IPS-20b (cell line): ENCODE measurements around the gene HMGN1.

Source experiments
- H3K27ac ChIP-seq: one replicate; pipeline ENCODE4 v1.5.1; 2013; ENCODE audit warnings: low read length
- H3K27me3 ChIP-seq: 2 replicates; pipeline ENCODE4 v1.6.1; 2013; ENCODE audit warnings: mild to moderate bottlenecking, low read length, inconsistent platforms; ENCODE audit not compliant: insufficient read depth
- H3K36me3 ChIP-seq: 2 replicates; pipeline ENCODE4 v1.6.1; 2013; ENCODE audit warnings: low read depth, mild to moderate bottlenecking, inconsistent platforms, low read length, moderate library complexity; ENCODE audit not compliant: insufficient read depth
- H3K4me1 ChIP-seq: 2 replicates; pipeline ENCODE4 v1.6.1; 2013; ENCODE audit warnings: mild to moderate bottlenecking, control low read depth, inconsistent platforms, low read length, moderate library complexity; ENCODE audit not compliant: insufficient read depth
- H3K4me3 ChIP-seq: 2 replicates; pipeline ENCODE4 v1.5.1; 2013; ENCODE audit warnings: mild to moderate bottlenecking, low read length, inconsistent platforms
- H3K9ac ChIP-seq: 2 replicates; pipeline ENCODE4 v1.6.1; 2013; ENCODE audit warnings: low read depth, mild to moderate bottlenecking, inconsistent platforms, low read length, moderate library complexity
- H3K9me3 ChIP-seq: 2 replicates; pipeline ENCODE4 v1.6.1; 2013; ENCODE audit warnings: mild to moderate bottlenecking, low read depth, low read length, inconsistent platforms; ENCODE audit not compliant: insufficient read depth

Gene HMGN1

DNA sequence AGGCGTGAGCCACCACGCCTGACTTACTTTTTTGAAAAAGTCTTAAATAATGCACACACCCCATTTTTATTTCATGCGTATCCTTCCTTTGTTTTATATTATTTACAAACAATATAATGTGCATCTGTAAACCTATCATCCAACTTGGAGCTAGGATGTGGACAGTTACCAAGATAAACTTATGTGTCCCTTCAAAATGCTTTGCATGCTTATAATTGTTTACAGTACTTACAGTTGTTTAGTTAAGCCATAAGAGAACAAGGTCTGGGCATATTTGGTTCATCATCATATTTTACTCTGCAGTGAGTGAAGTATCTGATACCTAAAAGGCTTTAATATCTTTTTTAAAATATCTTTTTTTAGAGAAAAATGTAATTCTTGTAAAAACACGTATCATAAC lies 16.1 kb upstream of the HMGN1 start:
- Histone ChIP-seq H3K27me3 (no peaks in the 10 kb centered on the region), H3K4me1 (no peaks in the 10 kb centered on the region), H3K4me3 (no peak overlapping the region), H3K36me3 (no peaks in the 10 kb centered on the region), H3K27ac (no peak overlapping the region), H3K9me3 (no peaks in the 10 kb centered on the region), H3K9ac (no peak overlapping the region)

DNA sequence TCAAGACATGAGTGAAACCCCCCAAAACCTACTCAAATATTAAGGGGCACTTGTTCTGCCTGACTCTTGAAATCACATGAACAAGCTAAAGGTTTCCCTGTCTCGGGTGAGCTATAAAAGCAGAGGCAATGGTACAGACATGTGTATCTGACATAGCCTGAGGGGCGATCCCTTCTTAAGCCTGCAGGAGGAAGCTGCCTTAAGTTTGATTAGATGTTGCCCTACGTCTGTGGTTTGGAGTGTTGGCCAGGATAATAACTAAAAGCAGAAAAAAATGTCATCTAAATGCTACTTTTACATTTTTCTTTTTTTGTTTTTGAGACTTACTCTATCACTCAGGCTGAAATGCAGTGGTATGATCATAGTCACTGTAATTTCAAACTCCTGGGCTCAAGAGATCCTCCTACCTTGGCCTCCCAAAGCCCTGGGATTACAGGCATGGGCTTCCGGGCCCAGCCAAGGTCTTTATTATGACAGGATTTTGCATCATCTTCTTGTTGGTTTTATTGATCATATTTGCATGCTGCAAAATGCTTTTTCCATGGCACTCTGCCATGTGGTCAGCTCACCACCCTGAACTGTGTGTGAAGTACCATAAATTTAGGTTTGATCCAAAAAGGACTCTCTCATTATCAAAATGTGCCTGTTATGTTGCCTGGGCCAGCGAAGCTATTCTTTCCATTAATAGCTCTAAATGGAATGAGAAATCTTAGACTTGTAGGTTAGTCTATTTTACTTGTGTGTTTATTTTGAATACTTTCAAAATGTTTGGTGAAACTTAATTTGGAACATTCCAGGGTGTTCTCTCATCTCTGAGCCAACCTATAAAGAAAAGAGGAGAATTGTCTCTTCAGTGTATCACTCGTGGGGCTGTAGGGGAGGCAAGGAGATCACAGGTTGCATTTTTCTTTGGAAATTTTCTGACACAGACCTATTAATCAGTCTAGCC lies 15.0 kb upstream of the HMGN1 start:
- Histone ChIP-seq H3K9me3 (no peaks in the 10 kb centered on the region), H3K4me3 (no peak overlapping the region), H3K27me3 (no peaks in the 10 kb centered on the region), H3K4me1 (no peaks in the 10 kb centered on the region), H3K36me3 (no peaks in the 10 kb centered on the region), H3K9ac (no peak overlapping the region), H3K27ac (no peak overlapping the region)

DNA sequence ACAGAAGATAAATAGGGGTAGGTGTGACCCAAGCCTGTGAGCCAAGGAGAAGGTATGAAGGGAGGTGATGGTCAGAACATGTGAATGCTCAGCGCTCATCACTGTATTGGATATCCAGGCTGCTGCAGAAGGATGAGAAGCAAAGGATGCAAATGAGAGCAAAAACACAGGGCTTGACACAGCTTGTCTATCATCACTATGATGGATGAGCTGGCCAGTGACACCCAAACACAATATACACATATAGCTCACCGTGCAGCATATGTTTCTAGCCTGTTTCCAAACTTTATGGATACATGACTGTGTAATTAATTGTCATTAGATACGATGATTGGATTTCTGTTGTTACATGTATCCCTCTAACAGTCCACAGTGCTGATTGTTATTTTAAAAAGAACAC lies 13.8 kb upstream of the HMGN1 start:
- no peak overlapping the region for H3K4me3 ChIP-seq
- no peaks in the 10 kb centered on the region for H3K27me3 ChIP-seq
- no peak overlapping the region for H3K9ac ChIP-seq
- no peaks in the 10 kb centered on the region for H3K36me3 ChIP-seq
- no peak overlapping the region for H3K27ac ChIP-seq
- H3K4me1 ChIP-seq: no peaks in the 10 kb centered on the region
- no peaks in the 10 kb centered on the region for H3K9me3 ChIP-seq

DNA sequence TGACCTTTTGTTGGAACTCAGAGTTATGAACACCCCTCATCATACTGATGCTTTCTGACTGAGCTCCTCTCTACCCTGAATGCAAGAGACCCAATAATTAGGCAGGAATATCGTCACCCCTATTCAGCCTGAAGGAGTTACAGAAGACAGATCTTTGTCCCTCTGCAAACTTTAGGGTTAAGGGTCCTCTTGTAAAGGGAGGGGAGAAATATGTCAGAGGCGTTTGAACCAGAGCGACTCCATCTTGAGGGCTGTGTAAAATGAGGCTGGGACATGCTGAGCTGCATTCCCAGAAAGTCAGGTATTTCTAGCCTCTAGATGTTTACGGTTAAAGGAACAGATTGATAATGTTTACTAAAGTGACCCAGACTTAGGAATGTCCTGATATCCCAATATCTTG lies 10.5 kb upstream of the HMGN1 start:
- Histone ChIP-seq H3K36me3 (no peaks in the 10 kb centered on the region), H3K4me3 (no peak overlapping the region), H3K4me1 (no peaks in the 10 kb centered on the region), H3K27me3 (no peaks in the 10 kb centered on the region), H3K9ac (no peak overlapping the region), H3K27ac (no peak overlapping the region), H3K9me3 (no peaks in the 10 kb centered on the region)

DNA sequence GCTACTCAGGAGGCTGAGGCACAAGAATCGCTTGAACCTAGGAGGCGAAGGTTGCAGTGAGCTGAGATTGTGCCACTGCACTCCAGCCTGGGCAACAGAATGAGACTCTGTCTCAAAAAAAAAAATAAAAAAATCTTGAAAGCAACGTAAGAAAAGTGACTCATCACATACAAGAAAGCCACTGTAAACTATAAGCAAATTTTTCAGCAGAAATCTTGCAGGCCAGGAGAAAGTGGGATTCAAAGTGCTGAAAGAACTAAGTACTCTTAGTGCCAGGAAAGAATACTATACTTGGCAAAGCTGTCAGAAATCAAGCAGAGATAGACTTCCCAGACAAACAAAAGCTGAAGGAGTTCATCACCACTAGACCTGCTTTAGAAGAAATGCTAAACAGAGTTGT lies 4.4 kb upstream of the HMGN1 start:
- H3K4me3 ChIP-seq: no peak overlapping the region
- H3K9me3 ChIP-seq: no peaks in the 10 kb centered on the region
- no peak overlapping the region for H3K9ac ChIP-seq
- H3K4me1 ChIP-seq: peaks cover 8% of the 10 kb centered on the region
- no peaks in the 10 kb centered on the region for H3K36me3 ChIP-seq
- no peaks in the 10 kb centered on the region for H3K27me3 ChIP-seq
- H3K27ac ChIP-seq: no peak overlapping the region

DNA sequence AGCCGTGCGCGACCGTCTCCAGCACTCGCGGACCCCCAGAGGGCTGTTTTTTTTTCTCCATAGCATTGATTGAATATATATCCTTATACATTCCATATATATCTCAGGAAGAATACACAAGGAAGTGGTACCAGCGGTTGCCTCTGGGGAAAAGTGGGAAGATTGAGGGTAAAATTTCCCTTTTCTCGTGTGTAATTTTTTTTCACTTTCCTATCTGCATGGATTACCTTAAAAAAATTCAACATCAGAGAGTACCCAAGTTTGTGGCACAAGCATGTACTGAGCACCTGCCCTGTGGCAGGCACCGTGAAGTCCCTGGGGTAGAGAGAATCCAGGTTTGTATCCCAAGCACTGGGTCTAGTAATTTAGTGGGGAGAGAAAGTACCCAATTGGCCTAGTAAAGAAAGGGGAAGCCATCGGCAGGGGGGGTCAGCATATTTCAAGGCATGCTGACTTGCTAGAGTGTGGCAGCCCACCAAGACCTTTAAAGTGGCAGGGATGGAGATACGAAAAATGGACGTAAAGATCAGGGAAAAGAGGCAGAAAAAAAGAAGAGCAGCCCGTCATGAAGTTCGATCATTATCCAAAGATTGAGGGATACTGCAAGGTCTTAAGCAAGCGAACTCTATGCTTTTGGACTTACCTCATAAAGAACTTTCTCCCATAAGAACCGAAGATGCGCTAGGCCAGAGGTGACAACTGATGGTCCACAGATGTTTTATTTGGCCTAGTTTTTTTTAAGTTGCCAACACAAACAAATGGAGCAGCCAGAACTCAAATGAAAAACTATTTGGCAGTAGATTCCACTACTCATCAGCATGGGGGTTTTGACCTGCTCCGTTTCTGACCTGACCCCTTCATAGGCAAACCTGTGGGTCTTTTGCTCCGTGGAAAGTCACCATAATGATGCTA lies 1.5 kb upstream of the HMGN1 start:
- Histone ChIP-seq H3K4me3 (peak overlapping the region; percentile 92), H3K27ac (peak overlapping the region; percentile 93), H3K4me1 (peaks cover 26% of the 10 kb centered on the region), H3K27me3 (no peaks in the 10 kb centered on the region), H3K36me3 (peaks cover 27% of the 10 kb centered on the region), H3K9me3 (no peaks in the 10 kb centered on the region), H3K9ac (peak overlapping the region; percentile 86; the same call in 1 of the 2 replicates)

DNA sequence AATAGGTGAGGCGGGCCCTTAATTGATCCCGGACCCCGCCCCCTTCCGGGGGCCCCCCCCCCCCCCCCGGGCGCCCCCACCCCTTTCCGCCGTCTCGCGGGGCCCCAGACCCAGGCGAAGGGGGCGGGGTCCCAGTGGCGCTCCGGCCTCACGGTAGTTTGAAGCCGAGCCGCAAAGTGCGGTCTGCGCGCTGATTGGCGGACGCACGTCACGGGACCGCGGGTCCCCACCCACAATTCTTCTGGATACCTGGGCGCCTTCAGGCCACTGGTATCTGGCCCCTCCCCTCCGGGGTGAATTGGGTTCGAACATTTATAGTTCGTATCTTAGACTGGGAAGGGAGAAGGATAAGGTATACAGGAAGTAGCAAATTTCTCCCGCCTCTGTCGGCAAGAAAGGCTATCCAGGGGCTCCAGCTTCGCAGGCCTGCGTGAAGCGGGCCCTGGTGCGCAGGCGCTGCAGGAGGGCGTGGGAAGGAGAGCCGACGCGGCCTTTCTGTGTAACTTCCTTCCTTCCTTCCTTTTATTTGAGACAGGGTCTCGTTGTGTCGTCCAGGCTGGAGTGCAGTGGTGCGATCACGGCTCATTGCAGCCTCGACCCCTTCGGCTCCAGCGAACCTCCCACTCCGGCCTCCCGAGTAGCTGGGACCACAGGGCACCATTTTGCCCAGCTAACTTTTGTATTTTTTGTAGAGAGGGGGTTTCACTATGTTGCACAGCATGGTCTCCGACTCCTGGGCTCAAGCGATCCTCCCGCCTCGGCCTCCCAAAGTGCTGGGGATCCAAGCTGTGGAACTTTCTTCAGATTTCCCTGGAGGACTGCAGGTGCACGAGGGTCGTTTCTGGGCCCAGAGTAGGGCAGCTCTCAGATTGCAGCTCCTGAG lies 564 bp upstream of the HMGN1 start:
- Histone ChIP-seq H3K27me3 (no peaks in the 10 kb centered on the region), H3K4me1 (peaks cover 26% of the 10 kb centered on the region), H3K27ac (peak overlapping the region; percentile 93), H3K9ac (peak overlapping the region; percentile 86; the same call in 1 of the 2 replicates), H3K4me3 (peak overlapping the region; percentile 92), H3K9me3 (no peaks in the 10 kb centered on the region), H3K36me3 (peaks cover 36% of the 10 kb centered on the region)

DNA sequence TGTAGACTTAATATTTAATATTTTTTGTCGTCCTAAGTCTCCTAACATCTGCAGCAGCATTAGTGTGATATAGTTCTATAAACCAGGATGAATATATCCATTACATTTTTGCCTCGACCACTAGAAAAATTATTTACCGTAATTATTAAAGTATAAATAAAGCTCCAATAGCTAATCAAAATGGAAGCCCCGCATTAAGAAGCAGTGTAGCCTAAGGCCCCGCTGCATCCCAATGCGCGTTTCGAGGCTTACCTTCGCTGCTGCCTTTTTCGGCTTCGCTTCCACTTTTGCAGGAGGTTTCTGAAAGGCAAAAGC lies 891 bp downstream of the HMGN1 start:
- Histone ChIP-seq H3K9me3 (no peaks in the 10 kb centered on the region), H3K27me3 (no peaks in the 10 kb centered on the region), H3K27ac (peak overlapping the region; percentile 89), H3K9ac (peak overlapping the region; percentile 96), H3K4me1 (peaks cover 26% of the 10 kb centered on the region), H3K4me3 (peak overlapping the region; percentile 90), H3K36me3 (peaks cover 50% of the 10 kb centered on the region)

DNA sequence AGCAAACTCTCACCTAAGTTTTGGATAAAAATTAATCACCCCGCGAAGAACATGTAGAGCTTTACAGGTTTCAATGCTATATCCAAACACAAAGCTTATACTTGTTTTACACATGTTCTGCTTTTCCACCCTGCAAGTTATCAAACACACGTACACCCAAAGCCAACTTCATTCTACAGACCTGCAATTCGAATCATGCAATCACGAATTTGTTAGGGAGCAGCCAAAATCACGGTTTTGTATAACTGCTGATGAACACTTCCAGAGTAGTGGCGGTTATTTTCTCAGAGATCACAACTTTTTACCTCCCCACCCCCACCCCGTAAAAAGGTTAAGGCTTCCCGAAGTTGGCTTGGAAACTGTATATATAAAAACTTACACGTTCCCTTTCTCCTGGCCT lies 1.4 kb downstream of the HMGN1 start:
- Histone ChIP-seq H3K9ac (peak overlapping the region; percentile 96), H3K36me3 (peaks cover 53% of the 10 kb centered on the region), H3K9me3 (no peaks in the 10 kb centered on the region), H3K4me1 (peaks cover 26% of the 10 kb centered on the region), H3K27ac (peak overlapping the region; percentile 89), H3K4me3 (peak overlapping the region; percentile 90), H3K27me3 (no peaks in the 10 kb centered on the region)

DNA sequence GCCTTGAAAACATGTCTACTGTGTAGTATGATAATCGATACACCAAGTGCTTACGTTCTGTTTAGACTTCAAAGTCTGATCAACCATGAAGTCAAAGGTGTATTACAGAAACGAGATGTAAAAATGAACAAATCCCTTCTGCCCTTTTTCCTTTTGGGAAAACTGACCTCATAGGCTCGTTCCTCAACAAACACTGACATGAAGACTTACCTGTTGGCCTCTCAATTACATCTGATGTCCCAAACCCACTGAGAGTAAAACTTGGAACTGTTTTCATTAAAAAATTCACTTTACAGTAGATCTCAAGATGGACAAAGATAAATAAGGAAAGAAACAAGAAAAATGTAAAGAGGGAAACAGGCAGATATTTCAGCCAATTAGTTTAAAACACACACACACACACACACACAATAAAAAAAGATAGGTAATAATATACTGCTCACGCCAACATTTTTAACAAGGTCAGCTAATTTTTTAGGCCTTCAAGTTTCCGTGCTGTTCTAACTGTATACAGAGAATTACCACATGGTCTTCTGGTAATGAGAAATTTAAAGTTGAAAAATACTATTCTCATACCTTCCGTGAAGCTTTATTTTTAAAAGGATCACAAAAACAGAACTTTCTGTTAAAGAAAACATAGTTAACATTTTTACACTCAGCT lies 2.1 kb downstream of the HMGN1 start:
- Histone ChIP-seq H3K4me3 (peak overlapping the region; percentile 90), H3K27me3 (no peaks in the 10 kb centered on the region), H3K9me3 (no peaks in the 10 kb centered on the region), H3K9ac (peak overlapping the region; percentile 96; the same call in 1 of the 2 replicates), H3K27ac (no peak overlapping the region), H3K4me1 (peaks cover 26% of the 10 kb centered on the region), H3K36me3 (peaks cover 61% of the 10 kb centered on the region)

DNA sequence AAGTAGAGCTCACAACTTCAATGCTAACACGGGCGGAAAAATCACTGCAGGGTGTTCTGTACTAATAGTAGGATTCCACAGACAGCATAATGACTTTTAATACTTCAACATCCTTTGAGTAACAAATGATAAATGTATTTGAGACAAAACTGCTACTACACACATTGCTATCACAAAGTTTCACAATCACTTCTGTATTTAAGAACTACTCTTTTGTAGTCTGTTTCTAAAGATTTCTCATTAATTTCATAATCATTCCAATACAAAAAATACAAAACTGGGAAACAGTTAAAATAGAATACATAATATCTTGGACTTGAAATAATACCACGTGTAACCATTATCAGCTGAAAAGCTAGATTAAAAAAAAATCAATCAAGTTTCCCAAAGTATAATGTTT lies 2.7 kb downstream of the HMGN1 start:
- H3K36me3 ChIP-seq: peaks cover 67% of the 10 kb centered on the region
- peaks cover 26% of the 10 kb centered on the region for H3K4me1 ChIP-seq
- H3K27me3 ChIP-seq: no peaks in the 10 kb centered on the region
- no peak overlapping the region for H3K27ac ChIP-seq
- peak overlapping the region; percentile 90 for H3K4me3 ChIP-seq
- H3K9ac ChIP-seq: peak overlapping the region; percentile 96; the same call in 1 of the 2 replicates
- no peaks in the 10 kb centered on the region for H3K9me3 ChIP-seq
